SK-N-SH (cell line): ENCODE measurements around the gene PRKCQ. TPM values are rescaled to one million over a fixed set of nuclear protein-coding genes. Genes with fewer than 3 reads are reported as not detected.

Experiments
- CTCF ChIA-PET: fragments of 300-600, 350-600 bp; formaldehyde crosslinking; extraction: SDS; loops from one replicate; lab custom pipeline; 2021; lab: Yijun Ruan, JAX
- POLR2A ChIA-PET: fragments of 350-600 bp; sonication (Branson Sonifier 250); formaldehyde crosslinking; extraction: SDS; loops from one replicate; lab custom pipeline; 2020; ENCODE audit warnings: antibody characterized with exemption, inconsistent platforms; lab: Yijun Ruan, JAX
- DNase-seq: peaks from one replicate; pipeline ENCODE4 v3.0.0; 2012
- H2AFZ ChIP-seq: fragments of 200-600 bp; sonication (generic); 2 replicates; pipeline ENCODE4 v1.8.1; 2016; ENCODE audit warnings: antibody characterized with exemption, mild to moderate bottlenecking, low read depth
- H3F3A ChIP-seq: fragments of 200-600 bp; sonication (generic); replicated peaks from 2 replicates; pipeline ENCODE3; 2016; ENCODE audit warnings: antibody characterized with exemption, mild to moderate bottlenecking; ENCODE audit not compliant: insufficient read depth
- H3K27ac ChIP-seq, 2 experiments: fragments of 200-500 bp in 1 of 2; fragments of 200-600 bp in 1 of 2; sonication (Bioruptor generic) in 1 of 2; sonication (generic), shearing (Covaris generic) in 1 of 2; 2 replicates each; pipeline versions ENCODE4 v1.5.1 to v1.6.1; 2014 to 2016; ENCODE audit warnings: low read depth in 2 of 2, inconsistent platforms in 1 of 2, low read length in 1 of 2, mild to moderate bottlenecking in 1 of 2, mixed read lengths in 1 of 2
- H3K27me3 ChIP-seq: fragments of 200-600 bp; sonication (generic), shearing (Covaris generic); 2 replicates; pipeline ENCODE4 v1.6.1; 2016; ENCODE audit warnings: mixed run types; ENCODE audit not compliant: insufficient read depth
- H3K36me3 ChIP-seq, 2 experiments: fragments of 200-500 bp in 1 of 2; fragments of 200-600 bp in 1 of 2; sonication (Bioruptor generic) in 1 of 2; sonication (generic) in 1 of 2; replicated peaks in 1 of 2; 2 replicates each; pipeline versions ENCODE3 to v1.5.1; 2014 to 2016; ENCODE audit warnings: low read length in 1 of 2, mild to moderate bottlenecking in 1 of 2; ENCODE audit not compliant: insufficient read depth in 2 of 2, control insufficient read depth in 1 of 2
- H3K4me1 ChIP-seq, 2 experiments: fragments of 200-500 bp in 1 of 2; fragments of 200-600 bp in 1 of 2; sonication (Bioruptor generic) in 1 of 2; sonication (generic), shearing (Covaris generic) in 1 of 2; 2 replicates each; pipeline versions ENCODE4 v1.5.1 to v1.6.1; 2014 to 2016; ENCODE audit warnings: low read depth in 1 of 2, low read length in 1 of 2, mixed run types in 1 of 2; ENCODE audit not compliant: insufficient read depth in 2 of 2, control insufficient read depth in 1 of 2
- H3K4me2 ChIP-seq: fragments of 200-600 bp; sonication (generic), shearing (Covaris generic); 2 replicates; pipeline ENCODE4 v1.6.1; 2017; ENCODE audit warnings: mixed run types
- H3K4me3 ChIP-seq, 2 experiments: fragments of 200-500 bp in 1 of 2; fragments of 200-600 bp in 1 of 2; sonication (Bioruptor generic) in 1 of 2; sonication (generic), shearing (Covaris generic) in 1 of 2; 2 replicates each; pipeline versions ENCODE4 v1.5.1 to v1.8.1; 2014 to 2016; ENCODE audit warnings: low read depth in 2 of 2, inconsistent platforms in 1 of 2, low read length in 1 of 2, mild to moderate bottlenecking in 1 of 2, mixed read lengths in 1 of 2, moderate library complexity in 1 of 2
- H3K79me2 ChIP-seq: fragments of 200-600 bp; sonication (generic); 2 replicates; pipeline ENCODE4 v1.8.1; 2017; ENCODE audit warnings: mild to moderate bottlenecking; ENCODE audit not compliant: insufficient read depth
- H3K9ac ChIP-seq: fragments of 200-600 bp; sonication (generic); 2 replicates; pipeline ENCODE4 v1.6.1; 2017; ENCODE audit warnings: mixed run types
- H3K9me2 ChIP-seq: fragments of 200-600 bp; sonication (generic); 2 replicates; pipeline ENCODE4 v1.6.1; 2017; ENCODE audit warnings: mixed run types
- H3K9me3 ChIP-seq: fragments of 200-600 bp; sonication (generic); 2 replicates; pipeline ENCODE4 v1.6.1; 2017; ENCODE audit warnings: mixed run types, mild to moderate bottlenecking, moderate library complexity
- H4K20me1 ChIP-seq: fragments of 200-600 bp; sonication (generic); 2 replicates; pipeline ENCODE4 v1.6.1; 2017; ENCODE audit warnings: mild to moderate bottlenecking, mixed run types; ENCODE audit not compliant: insufficient read depth
- CHD2 ChIP-seq: fragments of 150-350 bp; IDR thresholded peaks from 2 replicates; pipeline ENCODE4 v1.6.1; 2018; ENCODE audit warnings: low read length; ENCODE audit not compliant: partially characterized antibody
- ELF1 ChIP-seq: IDR thresholded peaks from 2 replicates; pipeline ENCODE4 v1.4.0; 2012
- EZH2phosphoT487 ChIP-seq: fragments of 200-600 bp; sonication (generic); IDR thresholded peaks from 2 replicates; pipeline ENCODE4 v1.6.1; 2017; ENCODE audit warnings: low read depth, mixed run types, mild to moderate bottlenecking, antibody characterized with exemption, moderate library complexity, borderline replicate concordance
- FOSL2 ChIP-seq: IDR thresholded peaks from 2 replicates; pipeline ENCODE4 v1.4.0; 2012; ENCODE audit warnings: low read depth, mild to moderate bottlenecking, moderate library complexity, borderline replicate concordance
- FOXJ3 ChIP-seq: sonication (generic); formaldehyde crosslinking; IDR thresholded peaks from 2 replicates; pipeline ENCODE4 v1.5.1; 2020; ENCODE audit warnings: mild to moderate bottlenecking, missing genetic modification reagents
- FOXM1 ChIP-seq: IDR thresholded peaks from 2 replicates; pipeline ENCODE4 v1.4.0; 2012; ENCODE audit warnings: low read depth, mild to moderate bottlenecking
- GATA2 ChIP-seq: sonication (generic); formaldehyde crosslinking; IDR thresholded peaks from 2 replicates; pipeline ENCODE4 v1.5.0; 2020; ENCODE audit warnings: mild to moderate bottlenecking, missing genetic modification reagents
- IRF3 ChIP-seq: fragments of 150-350 bp; IDR thresholded peaks from 2 replicates; pipeline ENCODE4 v1.6.1; 2016; ENCODE audit warnings: mild to moderate bottlenecking, low read depth, low read length
- JUND ChIP-seq: IDR thresholded peaks from 2 replicates; pipeline ENCODE4 v1.4.0; 2012
- MEF2A ChIP-seq: IDR thresholded peaks from 2 replicates; pipeline ENCODE4 v1.4.0; 2012; ENCODE audit warnings: low read depth, borderline replicate concordance
- RAD21 ChIP-seq: IDR thresholded peaks from 2 replicates; pipeline ENCODE4 v1.6.1; 2012; ENCODE audit warnings: mild to moderate bottlenecking, low read length
- RXRA ChIP-seq: IDR thresholded peaks from 2 replicates; pipeline ENCODE4 v1.4.0; 2012; ENCODE audit warnings: low read depth, mild to moderate bottlenecking, borderline replicate concordance
- SIN3A ChIP-seq: IDR thresholded peaks from 2 replicates; pipeline ENCODE4 v1.6.1; 2012; ENCODE audit warnings: low read depth, mild to moderate bottlenecking, low read length, moderate library complexity, borderline replicate concordance
- SMC3 ChIP-seq: IDR thresholded peaks from 2 replicates; pipeline ENCODE4 v1.6.1; 2012; ENCODE audit warnings: low read depth, low read length, improper control_type of control experiment
- TAF1 ChIP-seq: IDR thresholded peaks from 2 replicates; pipeline ENCODE4 v1.6.1; 2012; ENCODE audit warnings: low read depth, mild to moderate bottlenecking, low read length, moderate library complexity, borderline replicate concordance
- TCF12 ChIP-seq: IDR thresholded peaks from 2 replicates; pipeline ENCODE4 v1.4.0; 2012
- TEAD4 ChIP-seq: IDR thresholded peaks from 2 replicates; pipeline ENCODE4 v1.4.0; 2012; ENCODE audit warnings: mild to moderate bottlenecking, borderline replicate concordance; ENCODE audit not compliant: insufficient read depth
- USF2 ChIP-seq: fragments of 150-350 bp; IDR thresholded peaks from 2 replicates; pipeline ENCODE4 v1.6.1; 2017; ENCODE audit warnings: antibody characterized with exemption, low read length, low read depth, borderline replicate concordance
- YY1 ChIP-seq: IDR thresholded peaks from 2 replicates; pipeline ENCODE4 v1.4.0; 2012; ENCODE audit warnings: low read depth, mild to moderate bottlenecking
- WGBS: methylation state at CpG from one replicate; pipeline ENCODE4 v1.1.6; 2017; ENCODE audit warnings: low lambda C conversion rate; 5-methylcytosine and 5-hydroxymethylcytosine counted together
- polyA plus RNA-seq, 3 experiments: library from polyadenylated mRNA; depleted of rRNA; stranded (reverse); fragments of >200 nt; gene quantifications; 2 replicates each; pipeline ENCODE4 v1.2.3, GENCODE V29; 2012

The PRKCQ gene
- polyA plus RNA-seq, 1 of the 3 experiments (the other 2 are of a cell fraction), result 0.18 TPM

GRCh38 chr10:6393168-6393567 lies 186.9 kb downstream of the PRKCQ start:
- Histone ChIP-seq H3K36me3 (no peaks in the 10 kb centered on the region), H3K27me3 (no peaks in the 10 kb centered on the region), H3K9me3 (peaks cover 4% of the 10 kb centered on the region; the same call in 1 of the 2 replicates), H3K4me1 (no peaks in the 10 kb centered on the region), H4K20me1 (no peaks in the 10 kb centered on the region), H3K79me2 (no peaks in the 10 kb centered on the region), H3F3A (peaks cover 5% of the 10 kb centered on the region), H3K9me2 (no peaks in the 10 kb centered on the region), H3K27ac (no peak overlapping the region), H2AFZ (no peak overlapping the region), H3K4me2 (no peak overlapping the region), H3K9ac (no peak overlapping the region), H3K4me3 (no peak overlapping the region)
- ChIA-PET POLR2A (no interaction called here), CTCF (interaction anchor here (4.2 kb wide), 1 partner anchor 8 kb away, joined by 25 read pairs; no protein-coding TSS in a partner anchor)
- WGBS, result 51% methylated on average over 2 of the region's 2 CpGs
- no peak for DNase-seq
- TF ChIP-seq USF2 (no peak), TEAD4 (no peak), JUND (no peak), GATA2 (CRISPR knock-in tag) (no peak), FOSL2 (no peak), EZH2phosphoT487 (no peak), SMC3 (no peak), TCF12 (no peak), ELF1 (no peak), FOXM1 (no peak), CHD2 (no peak), YY1 (no peak), RXRA (no peak), SIN3A (no peak), IRF3 (no peak), RAD21 (no peak), FOXJ3 (CRISPR knock-in tag) (no peak), TAF1 (no peak), MEF2A (no peak)
